Loucy (cell line): ENCODE data around the gene ASB9.
"Not testable (repeated sequence)": the region's sequence is repeated elsewhere in the genome, so short reads cannot be mapped to it uniquely, and the experiment has no call there.

ENCODE experiments used
- H2AFZ ChIP-seq: fragments of 200-600 bp; sonication (generic); 2 replicates; pipeline ENCODE4 v1.6.0; 2016; ENCODE audit warnings: antibody characterized with exemption, mild to moderate bottlenecking, low read length, moderate library complexity
- H3F3A ChIP-seq: fragments of 200-600 bp; 2 replicates; pipeline ENCODE4 v1.6.0; 2016; ENCODE audit warnings: antibody characterized with exemption, low read depth, mild to moderate bottlenecking
- H3K27me3 ChIP-seq: fragments of 200-600 bp; sonication (generic); 2 replicates; pipeline ENCODE4 v1.6.1; 2014; ENCODE audit warnings: low read length, mild to moderate bottlenecking; ENCODE audit not compliant: insufficient read depth, poor library complexity, severe bottlenecking
- H3K36me3 ChIP-seq: fragments of 200-600 bp; sonication (generic); 2 replicates; pipeline ENCODE4 v1.6.1; 2016; ENCODE audit warnings: low read length; ENCODE audit not compliant: insufficient read depth
- H3K4me1 ChIP-seq: fragments of 200-600 bp; sonication (generic); 2 replicates; pipeline ENCODE4 v1.5.1; 2014; ENCODE audit warnings: low read length, mild to moderate bottlenecking; ENCODE audit not compliant: insufficient read depth, poor library complexity, severe bottlenecking
- H3K4me2 ChIP-seq: fragments of 200-600 bp; sonication (generic); 2 replicates; pipeline ENCODE4 v1.6.0; 2014; ENCODE audit warnings: antibody characterized with exemption, low read length, low read depth, mild to moderate bottlenecking; ENCODE audit not compliant: poor library complexity, severe bottlenecking
- H3K4me3 ChIP-seq: fragments of 200-600 bp; sonication (generic); 2 replicates; pipeline ENCODE4 v1.5.1; 2014; ENCODE audit warnings: low read length, mild to moderate bottlenecking, mixed read lengths; ENCODE audit not compliant: poor library complexity, severe bottlenecking
- H3K79me2 ChIP-seq: fragments of 200-600 bp; sonication (generic); 2 replicates; pipeline ENCODE4 v1.6.1; 2014; ENCODE audit warnings: low read length; ENCODE audit not compliant: insufficient read depth
- H3K9ac ChIP-seq: fragments of 200-600 bp; sonication (generic); 2 replicates; pipeline ENCODE4 v1.6.0; 2014; ENCODE audit warnings: mild to moderate bottlenecking, low read depth, low read length, moderate library complexity; ENCODE audit not compliant: poor library complexity, severe bottlenecking
- H3K9me2 ChIP-seq: fragments of 200-600 bp; sonication (generic); replicated peaks from 2 replicates; pipeline ENCODE4 v1.6.1; 2016; ENCODE audit warnings: low read depth, low read length, mixed read lengths
- H3K9me3 ChIP-seq: fragments of 200-600 bp; sonication (generic); 2 replicates; pipeline ENCODE4 v1.6.1; 2014; ENCODE audit warnings: mild to moderate bottlenecking, antibody characterized with exemption, low read length, low read depth; ENCODE audit not compliant: insufficient read depth
- H4K20me1 ChIP-seq: fragments of 200-600 bp; sonication (generic); 2 replicates; pipeline ENCODE4 v1.6.0; 2014; ENCODE audit warnings: antibody characterized with exemption, low read length, mild to moderate bottlenecking; ENCODE audit not compliant: insufficient read depth, poor library complexity, severe bottlenecking
- EZH2phosphoT487 ChIP-seq: fragments of 200-600 bp; IDR thresholded peaks from 2 replicates; pipeline ENCODE4 v1.6.1; 2018; ENCODE audit warnings: antibody characterized with exemption, mild to moderate bottlenecking, moderate library complexity, borderline replicate concordance
- TF ChIP-seq, protein P1 (sequence below): fragments of 200-600 bp; sonication (generic); conservative IDR thresholded peaks from 2 replicates; pipeline ENCODE4 v1.5.1; 2014; ENCODE audit warnings: mild to moderate bottlenecking, antibody characterized with exemption, low read length

The ASB9 gene

DNA sequence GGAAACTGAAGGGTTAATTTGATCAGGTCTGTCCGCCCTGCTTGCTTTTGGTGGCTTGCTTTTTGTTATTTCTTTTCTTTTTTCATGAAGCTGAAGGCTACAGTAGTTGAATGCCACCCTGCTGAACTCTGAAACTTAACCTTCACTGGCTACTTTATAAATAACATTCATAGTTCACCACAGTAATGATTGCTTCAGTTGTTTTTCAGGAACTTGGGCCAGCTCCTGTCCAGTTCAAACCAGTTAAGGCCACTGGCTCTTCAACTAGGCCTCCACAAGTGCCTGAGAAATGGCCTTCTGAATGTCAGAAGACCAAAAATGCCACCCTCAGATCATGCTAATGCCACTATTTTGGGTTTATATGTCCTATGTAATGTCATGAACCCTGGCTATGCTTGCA lies 7.7 kb upstream of the ASB9 start:
- Histone ChIP-seq H2AFZ (no peak overlapping the region), H3K9me3 (no peaks in the 10 kb centered on the region), H3K36me3 (no peaks in the 10 kb centered on the region), H3K4me3 (no peak overlapping the region), H3F3A (no peaks in the 10 kb centered on the region), H3K4me1 (no peaks in the 10 kb centered on the region), H3K27me3 (no peaks in the 10 kb centered on the region), H3K4me2 (no peak overlapping the region), H3K9ac (no peak overlapping the region), H3K9me2 (no peaks in the 10 kb centered on the region), H3K79me2 (no peaks in the 10 kb centered on the region), H4K20me1 (no peaks in the 10 kb centered on the region)
- TF ChIP-seq EZH2phosphoT487, result no peak
- TF ChIP-seq, protein P1, sequence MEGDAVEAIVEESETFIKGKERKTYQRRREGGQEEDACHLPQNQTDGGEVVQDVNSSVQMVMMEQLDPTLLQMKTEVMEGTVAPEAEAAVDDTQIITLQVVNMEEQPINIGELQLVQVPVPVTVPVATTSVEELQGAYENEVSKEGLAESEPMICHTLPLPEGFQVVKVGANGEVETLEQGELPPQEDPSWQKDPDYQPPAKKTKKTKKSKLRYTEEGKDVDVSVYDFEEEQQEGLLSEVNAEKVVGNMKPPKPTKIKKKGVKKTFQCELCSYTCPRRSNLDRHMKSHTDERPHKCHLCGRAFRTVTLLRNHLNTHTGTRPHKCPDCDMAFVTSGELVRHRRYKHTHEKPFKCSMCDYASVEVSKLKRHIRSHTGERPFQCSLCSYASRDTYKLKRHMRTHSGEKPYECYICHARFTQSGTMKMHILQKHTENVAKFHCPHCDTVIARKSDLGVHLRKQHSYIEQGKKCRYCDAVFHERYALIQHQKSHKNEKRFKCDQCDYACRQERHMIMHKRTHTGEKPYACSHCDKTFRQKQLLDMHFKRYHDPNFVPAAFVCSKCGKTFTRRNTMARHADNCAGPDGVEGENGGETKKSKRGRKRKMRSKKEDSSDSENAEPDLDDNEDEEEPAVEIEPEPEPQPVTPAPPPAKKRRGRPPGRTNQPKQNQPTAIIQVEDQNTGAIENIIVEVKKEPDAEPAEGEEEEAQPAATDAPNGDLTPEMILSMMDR, result no peak

DNA sequence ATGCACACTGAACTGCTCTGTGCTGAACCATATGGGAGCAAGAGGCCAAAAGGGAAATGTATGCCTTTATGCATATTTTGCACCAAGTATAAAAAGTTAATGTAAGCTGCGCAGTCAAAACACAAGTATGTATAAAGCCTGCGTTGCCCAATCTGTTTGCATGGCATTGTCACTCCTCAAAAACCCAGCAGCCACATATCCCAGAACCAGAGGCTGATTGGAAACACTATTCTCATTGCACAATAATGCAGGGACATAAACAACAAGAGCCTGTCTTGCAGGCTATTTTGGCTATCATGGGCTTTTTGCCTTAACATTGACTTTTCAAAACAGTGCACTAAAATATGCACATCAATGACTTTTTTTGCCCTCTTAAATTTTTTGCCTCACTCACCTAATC lies 5.1 kb upstream of the ASB9 start:
- H3K4me2 ChIP-seq, result no peak overlapping the region
- H3K9ac ChIP-seq, result no peak overlapping the region
- no peaks in the 10 kb centered on the region for H3K79me2 ChIP-seq
- H3F3A ChIP-seq, result no peaks in the 10 kb centered on the region
- H3K36me3 ChIP-seq, result no peaks in the 10 kb centered on the region
- H2AFZ ChIP-seq, result no peak overlapping the region
- no peak for TF ChIP-seq EZH2phosphoT487
- TF ChIP-seq, protein P1, result no peak
- no peaks in the 10 kb centered on the region for H3K27me3 ChIP-seq
- no peaks in the 10 kb centered on the region for H3K4me1 ChIP-seq
- no peaks in the 10 kb centered on the region for H3K9me3 ChIP-seq
- H4K20me1 ChIP-seq, result no peaks in the 10 kb centered on the region
- H3K9me2 ChIP-seq, result no peaks in the 10 kb centered on the region
- H3K4me3 ChIP-seq, result no peak overlapping the region

DNA sequence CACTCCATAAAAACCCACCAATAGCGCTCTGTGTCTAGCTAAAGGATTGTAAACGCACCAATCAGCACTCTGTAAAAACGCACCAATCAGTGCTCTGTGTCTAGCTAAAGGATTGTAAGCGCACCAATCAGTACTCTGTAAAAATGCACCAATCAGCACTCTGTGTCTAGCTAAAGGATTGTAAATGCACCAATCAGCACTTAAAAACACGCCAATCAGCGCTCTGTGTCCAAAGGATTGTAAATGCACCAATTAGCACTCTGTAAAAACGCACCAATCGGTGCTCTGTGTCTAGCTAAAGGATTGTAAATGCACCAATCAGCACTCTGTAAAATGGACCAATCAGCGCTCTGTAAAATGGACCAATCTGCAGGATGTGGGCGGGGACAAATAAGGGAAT lies 3.4 kb upstream of the ASB9 start:
- H3K4me2 ChIP-seq, H3K9me2 ChIP-seq, H3K79me2 ChIP-seq, H3K4me3 ChIP-seq, H3K27me3 ChIP-seq, H3F3A ChIP-seq, H3K9me3 ChIP-seq, H3K36me3 ChIP-seq, H3K4me1 ChIP-seq, H4K20me1 ChIP-seq, H2AFZ ChIP-seq, H3K9ac ChIP-seq: not testable (repeated sequence)

DNA sequence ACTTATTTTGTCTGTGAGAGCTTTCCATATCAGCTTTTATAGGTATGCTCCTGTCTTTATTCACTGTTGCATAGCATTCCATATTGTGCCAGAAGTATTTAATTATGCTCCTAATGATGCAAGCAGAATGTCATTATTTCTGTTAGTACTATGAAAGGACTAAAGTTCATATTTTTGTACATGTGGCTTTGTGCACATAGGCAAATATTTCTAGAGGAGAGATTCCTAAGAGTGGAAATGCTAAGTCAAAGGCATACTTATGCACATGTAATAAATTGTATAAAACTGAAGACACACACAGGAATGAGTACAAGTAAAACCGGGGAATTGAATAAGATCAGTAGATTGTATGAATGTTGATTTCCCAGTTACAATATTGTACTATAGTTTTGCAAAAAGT lies 1.9 kb upstream of the ASB9 start:
- TF ChIP-seq, protein P1, result no peak
- TF ChIP-seq EZH2phosphoT487, result no peak
- no peaks in the 10 kb centered on the region for H3K9me2 ChIP-seq

More for the DNA sequence above, 1.9 kb upstream of the ASB9 start:
- Histone ChIP-seq H2AFZ (no peak overlapping the region), H3K9me3 (no peaks in the 10 kb centered on the region), H3K36me3 (no peaks in the 10 kb centered on the region), H3K79me2 (no peaks in the 10 kb centered on the region), H3K4me2 (no peak overlapping the region), H3K4me3 (no peak overlapping the region), H3K27me3 (no peaks in the 10 kb centered on the region), H3K9ac (no peak overlapping the region), H3K4me1 (peaks cover 8% of the 10 kb centered on the region), H4K20me1 (no peaks in the 10 kb centered on the region), H3F3A (no peaks in the 10 kb centered on the region)
